ENCODE data around the gene SELENOS. TPM values are rescaled to one million over a fixed set of nuclear protein-coding genes. Genes with fewer than 3 reads are reported as not detected.

SELENOS gene
- total RNA-seq, 1 donor from 2014 or later: 62.0 TPM

- intact Hi-C loops (cut with micrococcal nuclease): no loop called here
Observed at GRCh38 chr15:101283931-101284330, 6.6 kb upstream of the SELENOS start.

GRCh38 chr15:101280007-101280406 lies 2.7 kb upstream of the SELENOS start:
- intact Hi-C loops (cut with micrococcal nuclease): no loop called here

- intact Hi-C loops (cut with micrococcal nuclease): loop anchor here (1.0 to 5.0 kb wide), 9 partner anchors 11 to 1351 kb away; partner anchors contain the start of genes ASB7, CHSY1, LINS1 and TARS3
Observed at GRCh38 chr15:101277943-101278564, 769 bp upstream of the SELENOS start.

- intact Hi-C loops (cut with micrococcal nuclease): loop anchor here (1.0 to 5.0 kb wide), 10 partner anchors 13 to 1349 kb away; partner anchors contain the start of genes ASB7, CHSY1, LINS1 and TARS3
Observed at GRCh38 chr15:101276501-101277037, 716 bp downstream of the SELENOS start.

GRCh38 chr15:101275018-101275417 lies 2.3 kb downstream of the SELENOS start:
- intact Hi-C loops (cut with micrococcal nuclease): loop anchor here (1.0 to 5.0 kb wide), 4 partner anchors 260 to 1348 kb away; partner anchors contain the start of genes TARS3 and TM2D3

- intact Hi-C loops (cut with micrococcal nuclease): no loop called here
Observed at GRCh38 chr15:101273534-101273933, 3.8 kb downstream of the SELENOS start.

GRCh38 chr15:101272584-101272983 lies 4.7 kb downstream of the SELENOS start:
- intact Hi-C loops (cut with micrococcal nuclease): no loop called here

- intact Hi-C loops (cut with micrococcal nuclease): no loop called here
Observed at GRCh38 chr15:101269479-101270223, 7.6 kb downstream of the SELENOS start.

- intact Hi-C loops (cut with micrococcal nuclease): no loop called here
Observed at GRCh38 chr15:101267320-101268104, 9.8 kb downstream of the SELENOS start.

GRCh38 chr15:101266787-101267186 lies 10.5 kb downstream of the SELENOS start:
- intact Hi-C loops (cut with micrococcal nuclease): no loop called here

GRCh38 chr15:101266034-101266433 lies 11.3 kb downstream of the SELENOS start:
- intact Hi-C loops (cut with micrococcal nuclease): no loop called here

GRCh38 chr15:101264911-101265641 lies 12.2 kb downstream of the SELENOS start:
- intact Hi-C loops (cut with micrococcal nuclease): no loop called here

GRCh38 chr15:101264011-101264410 lies 13.3 kb downstream of the SELENOS start:
- intact Hi-C loops (cut with micrococcal nuclease): no loop called here

GRCh38 chr15:101262551-101262950 lies 14.7 kb downstream of the SELENOS start:
- intact Hi-C loops (cut with micrococcal nuclease): no loop called here

- intact Hi-C loops (cut with micrococcal nuclease): loop anchor here (1.0 to 10.0 kb wide), 4 partner anchors 18 to 924 kb away; no protein-coding TSS in a partner anchor
Observed at GRCh38 chr15:101258238-101259144, 18.8 kb downstream of the SELENOS start.

- intact Hi-C loops (cut with micrococcal nuclease): loop anchor here (10.0 kb wide), 1 partner anchor 922 kb away; no protein-coding TSS in a partner anchor
Observed at GRCh38 chr15:101256757-101257156, 20.5 kb downstream of the SELENOS start.

GRCh38 chr15:101255615-101256241 lies 21.6 kb downstream of the SELENOS start:
- intact Hi-C loops (cut with micrococcal nuclease): loop anchor here (10.0 kb wide), 1 partner anchor 921 kb away; no protein-coding TSS in a partner anchor

GRCh38 chr15:101255051-101255395 lies 22.3 kb downstream of the SELENOS start:
- intact Hi-C loops (cut with micrococcal nuclease): loop anchor here (10.0 kb wide), 1 partner anchor 920 kb away; no protein-coding TSS in a partner anchor
